GM12874 (cell line): ENCODE results near the gene ETV7.

Source experiments
- CTCF ChIP-seq: IDR thresholded peaks from 2 replicates; pipeline ENCODE4 v1.5.1; 2011; ENCODE audit warnings: low read depth, mild to moderate bottlenecking, control low read depth, low read length, moderate library complexity; ENCODE audit not compliant: insufficient read depth

Gene ETV7

GRCh38 chr6:36334832-36335459 is 52.5 kb downstream of the ETV7 start:
- TF ChIP-seq CTCF = no peak

- no peak for TF ChIP-seq CTCF
Observed at GRCh38 chr6:36333931-36334725, 53.3 kb downstream of the ETV7 start.

GRCh38 chr6:36333171-36333895 is 54.1 kb downstream of the ETV7 start:
- no peak for TF ChIP-seq CTCF

- no peak for TF ChIP-seq CTCF
Observed at GRCh38 chr6:36331381-36331780, 56.1 kb downstream of the ETV7 start.

- no peak for TF ChIP-seq CTCF
Observed at GRCh38 chr6:36330366-36330765, 57.1 kb downstream of the ETV7 start.

- no peak for TF ChIP-seq CTCF
Observed at GRCh38 chr6:36329798-36330291, 57.6 kb downstream of the ETV7 start.

- no peak for TF ChIP-seq CTCF
Observed at GRCh38 chr6:36328600-36328999, 58.9 kb downstream of the ETV7 start.
